ENCODE results near the gene IRF5. TPM values are rescaled to one million over a fixed set of nuclear protein-coding genes. Genes with fewer than 3 reads are reported as not detected.
"Not testable (repeated sequence)": the region's sequence is repeated elsewhere in the genome, so short reads cannot be mapped to it uniquely, and the experiment has no call there.

IRF5 gene
- polyA plus RNA-seq, 3 donors = 130 to 170 (median 155) TPM

DNA sequence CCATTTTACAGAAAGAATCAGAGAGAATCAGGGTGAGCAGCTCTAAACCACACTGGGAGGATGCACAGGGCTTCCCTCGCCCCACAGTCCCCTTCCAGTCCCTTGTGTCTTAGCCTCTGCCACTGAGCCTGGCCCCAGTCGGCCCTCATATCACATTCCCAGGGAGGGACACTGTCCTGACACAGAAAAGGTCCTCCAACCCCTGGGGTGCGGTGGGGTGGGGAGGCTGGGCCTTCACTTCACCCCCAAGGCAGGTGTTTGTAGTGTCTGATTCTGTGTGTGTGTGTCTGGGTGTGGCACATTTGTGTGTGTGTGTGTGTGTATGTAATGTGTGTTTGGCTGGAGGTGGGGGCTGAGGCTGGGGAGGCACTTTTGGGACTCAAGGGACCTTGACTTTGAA lies 25.4 kb upstream of the IRF5 start:
- TF ChIP-seq, protein P1, sequence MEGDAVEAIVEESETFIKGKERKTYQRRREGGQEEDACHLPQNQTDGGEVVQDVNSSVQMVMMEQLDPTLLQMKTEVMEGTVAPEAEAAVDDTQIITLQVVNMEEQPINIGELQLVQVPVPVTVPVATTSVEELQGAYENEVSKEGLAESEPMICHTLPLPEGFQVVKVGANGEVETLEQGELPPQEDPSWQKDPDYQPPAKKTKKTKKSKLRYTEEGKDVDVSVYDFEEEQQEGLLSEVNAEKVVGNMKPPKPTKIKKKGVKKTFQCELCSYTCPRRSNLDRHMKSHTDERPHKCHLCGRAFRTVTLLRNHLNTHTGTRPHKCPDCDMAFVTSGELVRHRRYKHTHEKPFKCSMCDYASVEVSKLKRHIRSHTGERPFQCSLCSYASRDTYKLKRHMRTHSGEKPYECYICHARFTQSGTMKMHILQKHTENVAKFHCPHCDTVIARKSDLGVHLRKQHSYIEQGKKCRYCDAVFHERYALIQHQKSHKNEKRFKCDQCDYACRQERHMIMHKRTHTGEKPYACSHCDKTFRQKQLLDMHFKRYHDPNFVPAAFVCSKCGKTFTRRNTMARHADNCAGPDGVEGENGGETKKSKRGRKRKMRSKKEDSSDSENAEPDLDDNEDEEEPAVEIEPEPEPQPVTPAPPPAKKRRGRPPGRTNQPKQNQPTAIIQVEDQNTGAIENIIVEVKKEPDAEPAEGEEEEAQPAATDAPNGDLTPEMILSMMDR (IDR thresholded peaks at IDR 0.05) = no peak
- Histone ChIP-seq H4K20me1 (ENCODE audit: insufficient read depth, low read length) (no peaks in the 10 kb centered on the region), H3K4me2 (replicated peaks; ENCODE audit: extremely low read depth, low read length, poor library complexity, severe bottlenecking) (no peak overlapping the region), H3K27me3 (ENCODE audit: control insufficient read depth in 2 of 2, insufficient read depth in 2 of 2, low read length in 2 of 2) (peaks cover 17 to 66% of the 10 kb centered on the region in 2 donors), H3K79me2 (ENCODE audit: insufficient read depth, low read length) (no peaks in the 10 kb centered on the region), H3K4me3 (replicated peaks in 1 of 3; ENCODE audit: low read depth in 2 of 3, low read length in 3 of 3) (no peak overlapping the region), H2AFZ (ENCODE audit: insufficient read depth, low read depth, low read length, poor library complexity, severe bottlenecking) (no peak overlapping the region), H3K9ac (ENCODE audit: insufficient read depth, low read length, poor library complexity, severe bottlenecking) (no peak overlapping the region), H3K36me3 (replicated peaks in 1 of 2; ENCODE audit: control insufficient read depth in 1 of 2, insufficient read depth in 2 of 2, low read length in 2 of 2) (no peaks in the 10 kb centered on the region), H3K27ac (ENCODE audit: low read depth in 1 of 2, low read length in 2 of 2) (no peak overlapping the region), H3K9me3 (replicated peaks in 1 of 2; ENCODE audit: control insufficient read depth in 1 of 2, insufficient read depth in 1 of 2, low read length in 2 of 2) (peaks cover 0 to 3% of the 10 kb centered on the region in 2 donors), H3K4me1 (ENCODE audit: control insufficient read depth in 1 of 2, insufficient read depth in 2 of 2, low read length in 2 of 2) (peaks cover 24 to 35% of the 10 kb centered on the region in 2 donors)
- no peak overlapping the region for H3K4me3 Mint-ChIP-seq
- peaks cover 36% of the 10 kb centered on the region for H3K4me1 Mint-ChIP-seq
- H3K36me3 Mint-ChIP-seq = peaks cover 4 to 22% of the 10 kb centered on the region in 2 donors
- H3K9me3 Mint-ChIP-seq = peaks cover 2 to 18% (median 9%) of the 10 kb centered on the region in 7 donors
- DNase-seq = no peak
- H3K27ac Mint-ChIP-seq = no peak overlapping the region
- intact Hi-C loops (cut with micrococcal nuclease) = no loop called here
- peaks cover 57 to 79% (median 64%) of the 10 kb centered on the region in 3 donors for H3K27me3 Mint-ChIP-seq (ENCODE audit: low read depth in 3 of 3)
- 100% methylated on average over 1 of the region's 3 CpGs for WGBS (ENCODE audit: insufficient coverage)

DNA sequence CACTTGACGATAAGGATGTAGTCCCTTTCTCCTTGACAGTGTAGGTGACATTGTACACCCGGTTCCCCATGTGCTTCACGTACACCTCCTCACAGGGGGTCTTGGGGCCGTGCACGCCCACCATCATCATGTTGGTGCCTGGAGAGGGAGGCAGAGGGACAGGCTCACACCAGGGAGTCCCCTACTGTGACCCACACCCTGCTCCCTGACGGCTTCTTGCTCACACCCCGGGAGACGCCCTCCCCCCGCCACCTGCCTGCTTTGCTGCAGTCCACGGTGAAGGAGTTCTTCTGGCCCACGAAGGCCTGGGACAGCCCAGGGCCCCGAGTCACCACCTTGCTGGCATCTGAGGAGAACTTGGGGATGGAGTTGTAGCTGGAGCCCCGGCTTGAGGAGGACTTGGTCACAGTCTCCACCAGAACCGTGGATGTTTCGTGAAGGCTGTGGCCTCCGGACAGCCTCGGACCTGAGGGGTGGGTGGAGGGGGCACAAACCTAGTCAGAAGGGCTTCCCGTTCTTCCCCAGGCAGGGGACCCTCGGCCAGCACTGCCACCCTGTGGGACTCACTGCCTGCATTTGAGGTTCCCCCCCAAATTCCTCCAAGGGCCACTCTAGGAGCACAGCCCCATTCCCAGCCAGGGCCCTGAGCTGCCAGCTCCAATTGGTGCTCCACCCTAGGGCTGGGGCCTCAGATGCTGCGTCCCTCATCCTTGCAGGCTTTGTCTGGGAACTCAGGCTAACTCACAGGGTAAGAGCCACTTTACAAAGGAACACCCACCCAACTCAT lies 24.8 kb upstream of the IRF5 start:
- H4K20me1 ChIP-seq (ENCODE audit: insufficient read depth, low read length); H3K79me2 ChIP-seq (ENCODE audit: insufficient read depth, low read length); H3K9ac ChIP-seq (ENCODE audit: insufficient read depth, low read length, poor library complexity, severe bottlenecking); H3K9me3 ChIP-seq (replicated peaks in 1 of 2; ENCODE audit: control insufficient read depth in 1 of 2, insufficient read depth in 1 of 2, low read length in 2 of 2); H2AFZ ChIP-seq (ENCODE audit: insufficient read depth, low read depth, low read length, poor library complexity, severe bottlenecking); H3K36me3 ChIP-seq (replicated peaks in 1 of 2; ENCODE audit: control insufficient read depth in 1 of 2, insufficient read depth in 2 of 2, low read length in 2 of 2); intact Hi-C loops (cut with micrococcal nuclease); H3K4me3 ChIP-seq (replicated peaks in 1 of 3; ENCODE audit: low read depth in 2 of 3, low read length in 3 of 3); H3K4me2 ChIP-seq (replicated peaks; ENCODE audit: extremely low read depth, low read length, poor library complexity, severe bottlenecking); H3K4me3 Mint-ChIP-seq; H3K27ac ChIP-seq (ENCODE audit: low read depth in 1 of 2, low read length in 2 of 2); DNase-seq; H3K27ac Mint-ChIP-seq: not testable (repeated sequence)
- Mint-ChIP-seq H3K4me1 (peaks cover 36% of the 10 kb centered on the region), H3K36me3 (peaks cover 4 to 22% of the 10 kb centered on the region in 2 donors), H3K27me3 (ENCODE audit: low read depth in 3 of 3) (peaks cover 58 to 81% (median 64%) of the 10 kb centered on the region in 3 donors), H3K9me3 (peaks cover 2 to 18% (median 9%) of the 10 kb centered on the region in 7 donors)
- 70% methylated on average over 2 of the region's 20 CpGs for WGBS (ENCODE audit: insufficient coverage)
- Histone ChIP-seq H3K4me1 (ENCODE audit: control insufficient read depth in 1 of 2, insufficient read depth in 2 of 2, low read length in 2 of 2) (peaks cover 24 to 35% of the 10 kb centered on the region in 2 donors), H3K27me3 (ENCODE audit: control insufficient read depth in 2 of 2, insufficient read depth in 2 of 2, low read length in 2 of 2) (peaks cover 17 to 66% of the 10 kb centered on the region in 2 donors)
